ENCODE data around the gene CTBP2.
"Not testable (repeated sequence)": the region's sequence is repeated elsewhere in the genome, so short reads cannot be mapped to it uniquely, and the experiment has no call there.

CTBP2 gene

DNA sequence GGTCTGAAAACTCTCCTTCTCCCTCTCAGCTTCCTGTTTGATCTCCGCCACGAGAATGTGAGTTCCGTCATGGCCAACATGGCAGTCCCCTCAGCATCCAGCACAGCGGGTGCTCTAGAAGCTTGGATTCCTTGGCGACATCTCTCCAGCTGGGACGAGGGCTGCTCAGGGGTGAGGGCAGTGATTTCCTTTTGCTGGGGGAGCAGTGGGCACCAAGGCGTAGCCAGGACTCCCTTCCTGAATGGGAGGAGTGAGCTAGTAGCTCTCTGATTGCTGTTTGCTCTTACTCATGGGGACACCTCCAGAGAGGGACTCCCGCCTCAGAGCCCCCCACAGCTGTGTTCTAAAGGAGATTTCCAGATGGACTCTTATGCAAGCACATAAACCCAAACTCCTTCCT, 28.8 kb upstream of the CTBP2 start:
- POLR2A ChIA-PET: interaction anchor here (0.7 kb wide), 1 partner anchor 777 kb away, joined by 3 read pairs; no protein-coding TSS in a partner anchor

DNA sequence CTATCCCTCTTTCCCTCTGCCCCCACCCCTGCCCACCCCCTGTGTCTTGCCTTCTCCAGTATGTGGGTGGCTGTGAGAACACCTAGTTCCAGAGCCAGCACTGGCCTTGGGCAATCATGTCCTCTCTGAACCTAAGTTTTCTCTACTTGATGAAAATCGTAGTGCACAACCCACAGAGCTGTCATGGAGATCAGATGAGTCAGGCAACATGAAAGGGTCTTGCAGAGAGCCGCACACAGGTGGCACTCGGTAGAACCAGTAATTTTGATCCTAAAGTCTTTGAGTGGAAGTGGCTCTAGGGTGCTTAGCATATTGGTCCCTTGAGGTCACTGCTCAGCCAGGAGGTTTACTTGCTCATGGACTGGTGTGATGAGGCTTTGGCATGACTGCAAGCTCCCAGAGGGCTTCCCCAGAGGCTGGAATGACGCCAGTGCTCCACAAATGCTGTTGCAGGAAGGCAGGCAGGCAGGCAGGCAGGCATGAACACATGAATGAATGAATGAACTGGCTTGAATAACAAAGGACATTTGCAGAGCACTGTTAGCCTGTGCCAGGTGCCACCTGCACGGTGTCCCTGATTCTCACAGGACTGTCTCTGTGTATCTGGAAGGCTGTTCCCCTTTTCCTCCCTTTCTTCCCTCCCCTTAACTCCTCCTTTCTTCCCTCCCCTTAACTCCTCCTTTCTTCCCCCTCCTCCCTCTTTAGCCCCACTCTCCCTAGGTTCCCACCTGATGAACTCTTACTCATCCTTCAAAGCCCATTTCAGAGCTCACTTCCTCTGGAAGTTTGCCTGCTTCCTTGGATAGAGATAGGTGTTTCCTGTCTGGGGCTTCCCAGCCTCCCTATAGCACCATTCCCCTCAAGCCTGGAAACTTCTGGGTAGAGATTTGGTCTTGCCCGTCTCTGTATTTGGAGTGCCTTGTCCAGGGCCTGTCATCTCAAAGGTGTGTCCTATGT, 27.2 kb upstream of the CTBP2 start:
- no peak overlapping the region for H3K4me3 ChIP-seq (ENCODE audit: low read depth, low read length)
- TF ChIP-seq, protein P1, sequence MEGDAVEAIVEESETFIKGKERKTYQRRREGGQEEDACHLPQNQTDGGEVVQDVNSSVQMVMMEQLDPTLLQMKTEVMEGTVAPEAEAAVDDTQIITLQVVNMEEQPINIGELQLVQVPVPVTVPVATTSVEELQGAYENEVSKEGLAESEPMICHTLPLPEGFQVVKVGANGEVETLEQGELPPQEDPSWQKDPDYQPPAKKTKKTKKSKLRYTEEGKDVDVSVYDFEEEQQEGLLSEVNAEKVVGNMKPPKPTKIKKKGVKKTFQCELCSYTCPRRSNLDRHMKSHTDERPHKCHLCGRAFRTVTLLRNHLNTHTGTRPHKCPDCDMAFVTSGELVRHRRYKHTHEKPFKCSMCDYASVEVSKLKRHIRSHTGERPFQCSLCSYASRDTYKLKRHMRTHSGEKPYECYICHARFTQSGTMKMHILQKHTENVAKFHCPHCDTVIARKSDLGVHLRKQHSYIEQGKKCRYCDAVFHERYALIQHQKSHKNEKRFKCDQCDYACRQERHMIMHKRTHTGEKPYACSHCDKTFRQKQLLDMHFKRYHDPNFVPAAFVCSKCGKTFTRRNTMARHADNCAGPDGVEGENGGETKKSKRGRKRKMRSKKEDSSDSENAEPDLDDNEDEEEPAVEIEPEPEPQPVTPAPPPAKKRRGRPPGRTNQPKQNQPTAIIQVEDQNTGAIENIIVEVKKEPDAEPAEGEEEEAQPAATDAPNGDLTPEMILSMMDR (IDR thresholded peaks at IDR 0.05; ENCODE audit: insufficient read depth, low read length, missing control alignments): no peak
- CTCF ChIA-PET: interaction anchor here (0.9 to 1.8 kb wide), 2 partner anchors 34 to 48 kb away, joined by 3 to 5 read pairs; no protein-coding TSS in a partner anchor
- no peak for DNase-seq (ENCODE audit: low read depth, low spot score)
- POLR2A ChIA-PET: no interaction called here

More for the DNA sequence above, 28.8 kb upstream of the CTBP2 start:
- TF ChIP-seq, protein P1 (IDR thresholded peaks at IDR 0.05; ENCODE audit: insufficient read depth, low read length, missing control alignments): no peak
- CTCF ChIA-PET: interaction anchor here (1.8 kb wide), 1 partner anchor 32 kb away, joined by 5 read pairs; no protein-coding TSS in a partner anchor
- no peak overlapping the region for H3K4me3 ChIP-seq (ENCODE audit: low read depth, low read length)
- DNase-seq (ENCODE audit: low read depth, low spot score): no peak

DNA sequence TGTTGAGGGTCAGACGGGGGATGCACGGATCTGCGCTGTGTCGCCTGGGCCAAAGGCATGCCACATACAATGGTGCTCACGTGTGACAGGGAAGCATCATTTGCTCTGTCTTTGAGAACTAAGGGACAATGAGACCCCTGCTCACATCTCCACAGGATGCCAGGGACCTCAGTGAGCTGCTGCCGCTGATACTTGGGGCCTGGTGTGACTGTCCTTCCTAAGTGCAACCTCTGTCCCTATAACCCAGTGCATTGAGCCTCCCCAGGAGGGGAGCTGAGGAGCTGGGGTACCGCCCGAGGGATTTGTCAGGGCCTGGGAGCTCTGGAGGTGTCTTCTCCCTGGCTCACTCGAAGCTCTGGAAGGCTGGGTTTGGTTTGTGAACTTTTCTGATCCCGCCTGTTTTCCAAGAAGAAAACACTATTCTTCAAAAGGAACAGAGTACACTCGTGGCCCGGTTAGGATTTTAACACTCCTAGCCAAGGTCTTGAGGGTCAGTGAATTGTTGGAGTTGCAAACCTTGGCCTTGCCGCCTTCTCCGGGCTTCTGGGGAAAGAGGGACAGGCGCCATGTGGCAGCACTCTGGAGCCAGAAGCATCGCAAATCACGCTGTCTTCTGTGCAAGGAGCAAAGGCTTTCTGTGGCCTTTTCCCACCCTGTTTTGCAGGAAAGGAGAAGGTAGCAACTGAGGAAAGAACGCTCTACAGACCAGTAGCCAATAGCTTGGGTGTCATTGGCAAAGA, 26.2 kb upstream of the CTBP2 start:
- TF ChIP-seq, protein P1 (IDR thresholded peaks at IDR 0.05; ENCODE audit: insufficient read depth, low read length, missing control alignments): no peak
- POLR2A ChIA-PET: no interaction called here
- CTCF ChIA-PET: no interaction called here
- no peak overlapping the region for H3K4me3 ChIP-seq (ENCODE audit: low read depth, low read length)
- DNase-seq (ENCODE audit: low read depth, low spot score): no peak

DNA sequence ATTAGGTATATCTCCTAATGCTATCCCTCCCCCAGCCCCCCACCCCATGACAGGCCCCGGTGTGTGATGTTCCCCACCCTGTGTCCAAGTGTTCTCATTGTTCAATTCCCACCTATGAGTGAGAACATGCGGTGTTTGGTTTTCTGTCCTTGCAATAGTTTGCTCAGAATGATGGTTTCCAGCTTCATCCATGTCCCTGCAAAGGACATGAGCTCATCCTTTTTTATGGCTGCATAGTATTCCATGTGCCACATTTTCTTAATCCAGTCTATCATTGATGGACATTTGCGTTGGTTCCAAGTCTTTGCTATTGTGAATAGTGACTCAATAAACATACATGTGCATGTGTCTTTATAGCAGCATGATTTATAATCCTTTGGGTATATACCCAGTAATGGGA, 18.7 kb upstream of the CTBP2 start:
- POLR2A ChIA-PET; CTCF ChIA-PET; H3K4me3 ChIP-seq (ENCODE audit: low read depth, low read length): not testable (repeated sequence)

DNA sequence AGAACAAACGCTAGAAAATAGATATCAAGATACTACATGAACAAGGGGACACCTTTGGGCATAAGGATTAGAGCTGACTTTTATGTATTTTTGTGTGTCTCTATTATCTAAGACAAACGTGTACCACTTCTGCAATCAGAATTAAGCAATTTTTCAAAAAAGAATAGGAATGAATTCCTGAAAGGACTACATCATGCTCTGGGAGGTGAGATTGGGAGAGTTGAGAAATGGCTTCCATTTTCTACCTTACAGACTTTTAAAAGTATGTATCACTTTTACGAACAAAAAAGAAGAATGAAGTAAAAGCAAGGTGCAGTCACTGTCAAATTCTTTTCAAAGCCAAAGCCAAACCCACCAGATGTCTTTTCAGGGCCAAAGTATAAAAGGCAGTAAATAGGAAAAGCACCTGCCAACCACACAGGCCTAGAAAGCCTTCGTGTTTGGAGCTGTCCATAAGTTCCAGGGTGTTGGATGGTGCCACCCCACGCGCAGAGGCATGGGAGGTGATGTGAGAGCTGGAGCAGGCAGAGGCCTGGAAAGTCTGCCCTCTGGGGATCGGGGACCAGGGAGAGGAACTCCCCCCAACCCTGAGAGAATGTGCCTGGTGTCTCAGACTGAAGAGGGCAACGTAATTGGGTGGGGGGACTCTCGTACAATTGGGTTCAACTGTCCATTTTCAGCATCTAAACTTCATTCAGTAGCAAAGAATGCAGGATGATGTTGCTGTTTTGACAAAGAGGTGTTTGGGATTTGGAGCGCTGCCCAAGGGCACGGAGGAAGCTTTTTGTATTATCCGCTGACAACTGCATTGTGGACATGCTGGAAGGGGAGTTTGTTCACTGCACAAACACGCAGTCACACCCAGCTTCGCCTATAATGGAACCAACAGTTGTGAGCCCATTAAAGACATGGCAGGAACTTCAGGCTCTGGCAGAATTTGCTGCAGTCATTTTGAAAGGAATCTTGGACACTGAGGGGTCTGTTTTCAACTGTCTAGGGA, 17.6 kb upstream of the CTBP2 start:
- CTCF ChIA-PET: no interaction called here
- TF ChIP-seq, protein P1 (IDR thresholded peaks at IDR 0.05; ENCODE audit: insufficient read depth, low read length, missing control alignments): no peak
- no peak overlapping the region for H3K4me3 ChIP-seq (ENCODE audit: low read depth, low read length)
- no peak for DNase-seq (ENCODE audit: low read depth, low spot score)
- POLR2A ChIA-PET: no interaction called here

More for the DNA sequence above, 18.7 kb upstream of the CTBP2 start:
- DNase-seq (ENCODE audit: low read depth, low spot score): not testable (repeated sequence)

DNA sequence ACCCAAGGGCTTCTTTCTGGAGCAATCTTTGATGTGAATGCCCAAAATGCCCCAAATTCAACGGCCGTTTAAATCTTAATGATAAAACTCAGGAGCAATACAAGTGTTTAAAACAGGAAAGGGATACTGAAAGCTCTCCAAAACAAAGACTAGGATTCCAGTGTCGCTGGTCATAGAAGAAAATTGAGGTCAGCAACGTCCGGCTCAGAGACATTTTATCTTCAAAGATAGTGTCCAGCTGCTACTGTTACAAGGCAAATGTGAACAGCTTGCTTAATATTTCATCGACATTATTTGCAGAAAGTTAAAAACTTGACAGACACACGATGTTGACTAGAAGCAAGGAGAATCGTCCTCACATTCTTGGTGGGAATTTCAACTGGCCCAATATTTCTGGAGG, 15.4 kb upstream of the CTBP2 start:
- no peak for DNase-seq (ENCODE audit: low read depth, low spot score)
- TF ChIP-seq, protein P1 (IDR thresholded peaks at IDR 0.05; ENCODE audit: insufficient read depth, low read length, missing control alignments): no peak
- no peak overlapping the region for H3K4me3 ChIP-seq (ENCODE audit: low read depth, low read length)
- ChIA-PET CTCF (no interaction called here), POLR2A (no interaction called here)
